Nephron (organoid): ENCODE measurements around the gene DEFB126.

Experiments
- H3K27ac Mint-ChIP-seq, 3 experiments: 2 replicates each; pipeline ENCODE4 v1.8.0; 2020; ENCODE audit warnings: mixed read lengths in 3 of 3, mild to moderate bottlenecking in 2 of 3, moderate library complexity in 1 of 3
- H3K27me3 Mint-ChIP-seq: 2 replicates; pipeline ENCODE4 v1.8.0; 2021; ENCODE audit warnings: low read depth, mild to moderate bottlenecking, moderate library complexity, mixed read lengths
- H3K36me3 Mint-ChIP-seq: 2 replicates; pipeline ENCODE4 v1.8.0; 2020; ENCODE audit warnings: low read depth, mixed read lengths
- H3K4me1 Mint-ChIP-seq: 2 replicates; pipeline ENCODE4 v1.8.0; 2020; ENCODE audit warnings: mixed read lengths
- H3K4me3 Mint-ChIP-seq, 3 experiments: 2 replicates each; pipeline ENCODE4 v1.8.0; 2020; ENCODE audit warnings: mild to moderate bottlenecking in 3 of 3, mixed read lengths in 3 of 3, moderate library complexity in 2 of 3
- H3K9me3 Mint-ChIP-seq: 2 replicates; pipeline ENCODE4 v1.8.0; 2020; ENCODE audit warnings: mixed read lengths
- CTCF ChIP-seq, 3 experiments: fragments of 200-600 bp; sonication (generic); IDR thresholded peaks; one replicate each; pipeline ENCODE4 v1.5.0; 2021; ENCODE audit warnings: antibody characterized with exemption in 3 of 3; ENCODE audit not compliant: unreplicated experiment in 3 of 3

DEFB126 gene

GRCh38 chr20:157154-157553 is 14.8 kb downstream of the DEFB126 start, which contains the start of gene DEFB127:
Gene DEFB127, plus strand, starts transcription at chr20:157454. Its CDS starts 91 bp downstream, at chr20:157545.
- H3K36me3 Mint-ChIP-seq: no peaks in the 10 kb centered on the region
- H3K27me3 Mint-ChIP-seq: peaks cover 53% of the 10 kb centered on the region
- no peak within 1 kb of the TSS for H3K4me3 Mint-ChIP-seq
- TF ChIP-seq CTCF (IDR thresholded peaks at IDR 0.05; ENCODE audit: unreplicated experiment in 3 of 3): no peak
- H3K27ac Mint-ChIP-seq: no peak within 1 kb of the TSS
- H3K9me3 Mint-ChIP-seq: no peaks in the 10 kb centered on the region
- no peaks in the 10 kb centered on the region for H3K4me1 Mint-ChIP-seq

- H3K9me3 Mint-ChIP-seq: no peaks in the 10 kb centered on the region
- no peak for TF ChIP-seq CTCF (IDR thresholded peaks at IDR 0.05; ENCODE audit: unreplicated experiment in 3 of 3)
- H3K27ac Mint-ChIP-seq: no peak overlapping the region
- no peaks in the 10 kb centered on the region for H3K36me3 Mint-ChIP-seq
- peaks cover 44% of the 10 kb centered on the region for H3K27me3 Mint-ChIP-seq
- no peaks in the 10 kb centered on the region for H3K4me1 Mint-ChIP-seq
- no peak overlapping the region for H3K4me3 Mint-ChIP-seq
Measured at GRCh38 chr20:164618-165017, 22.2 kb downstream of the DEFB126 start.

- no peak overlapping the region for H3K27ac Mint-ChIP-seq
- no peak overlapping the region for H3K4me3 Mint-ChIP-seq
- no peaks in the 10 kb centered on the region for H3K4me1 Mint-ChIP-seq
- no peaks in the 10 kb centered on the region for H3K36me3 Mint-ChIP-seq
- peaks cover 39% of the 10 kb centered on the region for H3K27me3 Mint-ChIP-seq
- TF ChIP-seq CTCF (IDR thresholded peaks at IDR 0.05; ENCODE audit: unreplicated experiment in 3 of 3): no peak
- no peaks in the 10 kb centered on the region for H3K9me3 Mint-ChIP-seq
Measured at GRCh38 chr20:168876-169275, 26.5 kb downstream of the DEFB126 start.

- Mint-ChIP-seq H3K4me1 (no peaks in the 10 kb centered on the region), H3K36me3 (no peaks in the 10 kb centered on the region), H3K27me3 (peaks cover 69% of the 10 kb centered on the region), H3K27ac (no peak overlapping the region), H3K9me3 (peaks cover 15% of the 10 kb centered on the region), H3K4me3 (no peak overlapping the region)
- no peak for TF ChIP-seq CTCF (IDR thresholded peaks at IDR 0.05; ENCODE audit: unreplicated experiment in 3 of 3)
Measured at GRCh38 chr20:184288-184687, 41.9 kb downstream of the DEFB126 start.

- no peaks in the 10 kb centered on the region for H3K4me1 Mint-ChIP-seq
- TF ChIP-seq CTCF (IDR thresholded peaks at IDR 0.05; ENCODE audit: unreplicated experiment in 3 of 3): no peak
- H3K27ac Mint-ChIP-seq: no peak overlapping the region
- peaks cover 62% of the 10 kb centered on the region for H3K27me3 Mint-ChIP-seq
- peaks cover 21% of the 10 kb centered on the region for H3K9me3 Mint-ChIP-seq
- H3K36me3 Mint-ChIP-seq: no peaks in the 10 kb centered on the region
- no peak overlapping the region for H3K4me3 Mint-ChIP-seq
Measured at GRCh38 chr20:187733-188132, 45.3 kb downstream of the DEFB126 start.

- Mint-ChIP-seq H3K27me3 (peaks cover 58% of the 10 kb centered on the region), H3K4me3 (no peak within 1 kb of the TSS), H3K36me3 (no peaks in the 10 kb centered on the region), H3K9me3 (peaks cover 10% of the 10 kb centered on the region), H3K27ac (no peak within 1 kb of the TSS), H3K4me1 (no peaks in the 10 kb centered on the region)
- no peak for TF ChIP-seq CTCF (IDR thresholded peaks at IDR 0.05; ENCODE audit: unreplicated experiment in 3 of 3)
Measured at GRCh38 chr20:189611-190010, 47.2 kb downstream of the DEFB126 start, which contains the start of gene DEFB128. Gene DEFB128, minus strand, starts transcription at chr20:189711. Its CDS starts 88 bp downstream, at chr20:189623.
